Ascending aorta (tissue), 2 donors: ENCODE data around the gene CASP3. TPM values are rescaled to one million over a fixed set of nuclear protein-coding genes. Genes with fewer than 3 reads are reported as not detected.

Experiments
- DNase-seq, 2 donors: peaks; one replicate each; pipeline ENCODE4 v3.0.0-alpha.2; 2019; ENCODE audit warnings: low spot score in 2 of 2
- H3K27ac ChIP-seq, 2 donors: fragments of 200-600 bp; sonication (generic); one replicate each; pipeline ENCODE4 v1.5.1; 2016 to 2017; ENCODE audit warnings: mild to moderate bottlenecking in 1 of 2
- H3K27me3 ChIP-seq: fragments of 200-600 bp; sonication (generic); one replicate; pipeline ENCODE4 v1.5.1; 2017
- H3K36me3 ChIP-seq, 2 donors: fragments of 200-600 bp; sonication (generic); one replicate each; pipeline ENCODE4 v1.5.1; 2016
- H3K4me1 ChIP-seq, 2 donors: fragments of 200-600 bp; sonication (generic); one replicate each; pipeline ENCODE4 v1.5.1; 2016 to 2017; ENCODE audit warnings: mild to moderate bottlenecking in 1 of 2
- H3K4me3 ChIP-seq, 2 donors: fragments of 200-600 bp; sonication (generic); one replicate each; pipeline ENCODE4 v1.5.1; 2016 to 2017; ENCODE audit warnings: mild to moderate bottlenecking in 1 of 2
- H3K9me3 ChIP-seq, 2 donors: fragments of 200-600 bp; sonication (generic); one replicate each; pipeline ENCODE4 v1.5.1; 2016
- CTCF ChIP-seq, 3 experiments: fragments of 200-600 bp in 2 of 3; fragments of 450-650 bp in 1 of 3; sonication (generic) in 2 of 3; IDR thresholded peaks; one replicate each; pipeline ENCODE4 v1.5.1; 2016 to 2019; ENCODE audit warnings: antibody characterized with exemption in 3 of 3, mild to moderate bottlenecking in 1 of 3, moderate library complexity in 1 of 3
- intact Hi-C: fragments of 100-400 bp; cut with DNase I; formaldehyde crosslinking; loops from one replicate; pipeline ENCODE4 v1.15.1; 2023
- total RNA-seq: library from RNA; depleted of rRNA; stranded (reverse); fragments of >200 nt; gene quantifications from one replicate; pipeline ENCODE4 v1.1.0, GENCODE V29; 2016

CASP3 gene
- total RNA-seq, 1 donor from 2014 or later, result 1.5 TPM

GRCh38 chr4:184645904-184646610, 3.2 kb downstream of the CASP3 start:
- peak overlapping the region; percentile 29 to 100 for H3K27ac ChIP-seq
- H3K27me3 ChIP-seq, result no peaks in the 10 kb centered on the region
- no peak for TF ChIP-seq CTCF (IDR thresholded peaks at IDR 0.05)
- peak overlapping the region in 1 of 2 donors; percentile 88 for H3K4me3 ChIP-seq
- no peaks in the 10 kb centered on the region for H3K9me3 ChIP-seq
- H3K36me3 ChIP-seq, result peaks cover 4% of the 10 kb centered on the region in 2 donors
- no peak for DNase-seq
- peaks cover 9 to 47% of the 10 kb centered on the region in 2 donors for H3K4me1 ChIP-seq
- intact Hi-C loops, result loop anchor here (5.0 to 10.0 kb wide), 5 partner anchors 86 to 1549 kb away; partner anchors contain the start of genes CENPU and CYP4V2

GRCh38 chr4:184644553-184645307, 4.5 kb downstream of the CASP3 start:
- H3K27ac ChIP-seq, result peak overlapping the region; percentile 21 to 100
- intact Hi-C loops, result loop anchor here (5.0 to 10.0 kb wide), 5 partner anchors 88 to 1550 kb away; partner anchors contain the start of genes CENPU and CYP4V2

GRCh38 chr4:184643731-184644130, 5.5 kb downstream of the CASP3 start:
- TF ChIP-seq CTCF (IDR thresholded peaks at IDR 0.05), result no peak
- Histone ChIP-seq H3K9me3 (no peaks in the 10 kb centered on the region), H3K27ac (peak overlapping the region; percentile 21 to 32), H3K4me1 (peaks cover 5 to 39% of the 10 kb centered on the region in 2 donors), H3K36me3 (peaks cover 4% of the 10 kb centered on the region in 2 donors), H3K4me3 (no peak overlapping the region), H3K27me3 (no peaks in the 10 kb centered on the region)
- intact Hi-C loops, result loop anchor here (10.0 kb wide), 2 partner anchors 531 to 1551 kb away; partner anchors contain the start of gene CYP4V2
- DNase-seq, result no peak

More at GRCh38 chr4:184644553-184645307, 4.5 kb downstream of the CASP3 start:
- Histone ChIP-seq H3K36me3 (peaks cover 4% of the 10 kb centered on the region in 2 donors), H3K9me3 (no peaks in the 10 kb centered on the region), H3K4me3 (peak overlapping the region in 1 of 2 donors; percentile 14), H3K27me3 (no peaks in the 10 kb centered on the region), H3K4me1 (peaks cover 5 to 39% of the 10 kb centered on the region in 2 donors)
- TF ChIP-seq CTCF (IDR thresholded peaks at IDR 0.05), result no peak
- DNase-seq, result no peak

GRCh38 chr4:184641451-184641850, 7.8 kb downstream of the CASP3 start:
- no peaks in the 10 kb centered on the region for H3K9me3 ChIP-seq
- no peak overlapping the region for H3K27ac ChIP-seq
- no peak overlapping the region for H3K4me3 ChIP-seq
- intact Hi-C loops, result loop anchor here (10.0 kb wide), 2 partner anchors 533 to 1553 kb away; partner anchors contain the start of gene CYP4V2
- DNase-seq, result no peak
- no peaks in the 10 kb centered on the region for H3K27me3 ChIP-seq
- H3K4me1 ChIP-seq, result peaks cover 0 to 20% of the 10 kb centered on the region in 2 donors
- TF ChIP-seq CTCF (IDR thresholded peaks at IDR 0.05), result no peak
- peaks cover 18 to 22% of the 10 kb centered on the region in 2 donors for H3K36me3 ChIP-seq

GRCh38 chr4:184641022-184641421, 8.2 kb downstream of the CASP3 start:
- no peak overlapping the region for H3K27ac ChIP-seq
- no peak for DNase-seq
- intact Hi-C loops, result loop anchor here (10.0 kb wide), 2 partner anchors 534 to 1554 kb away; partner anchors contain the start of gene CYP4V2
- H3K9me3 ChIP-seq, result no peaks in the 10 kb centered on the region
- peaks cover 20 to 22% of the 10 kb centered on the region in 2 donors for H3K36me3 ChIP-seq
- TF ChIP-seq CTCF (IDR thresholded peaks at IDR 0.05), result no peak
- H3K4me3 ChIP-seq, result no peak overlapping the region
- no peaks in the 10 kb centered on the region for H3K27me3 ChIP-seq
- H3K4me1 ChIP-seq, result peaks cover 0 to 17% of the 10 kb centered on the region in 2 donors
